ENCODE results near the gene CAMK2A.
"Not testable (repeated sequence)": the region's sequence is repeated elsewhere in the genome, so short reads cannot be mapped to it uniquely, and the experiment has no call there.

Gene CAMK2A

DNA sequence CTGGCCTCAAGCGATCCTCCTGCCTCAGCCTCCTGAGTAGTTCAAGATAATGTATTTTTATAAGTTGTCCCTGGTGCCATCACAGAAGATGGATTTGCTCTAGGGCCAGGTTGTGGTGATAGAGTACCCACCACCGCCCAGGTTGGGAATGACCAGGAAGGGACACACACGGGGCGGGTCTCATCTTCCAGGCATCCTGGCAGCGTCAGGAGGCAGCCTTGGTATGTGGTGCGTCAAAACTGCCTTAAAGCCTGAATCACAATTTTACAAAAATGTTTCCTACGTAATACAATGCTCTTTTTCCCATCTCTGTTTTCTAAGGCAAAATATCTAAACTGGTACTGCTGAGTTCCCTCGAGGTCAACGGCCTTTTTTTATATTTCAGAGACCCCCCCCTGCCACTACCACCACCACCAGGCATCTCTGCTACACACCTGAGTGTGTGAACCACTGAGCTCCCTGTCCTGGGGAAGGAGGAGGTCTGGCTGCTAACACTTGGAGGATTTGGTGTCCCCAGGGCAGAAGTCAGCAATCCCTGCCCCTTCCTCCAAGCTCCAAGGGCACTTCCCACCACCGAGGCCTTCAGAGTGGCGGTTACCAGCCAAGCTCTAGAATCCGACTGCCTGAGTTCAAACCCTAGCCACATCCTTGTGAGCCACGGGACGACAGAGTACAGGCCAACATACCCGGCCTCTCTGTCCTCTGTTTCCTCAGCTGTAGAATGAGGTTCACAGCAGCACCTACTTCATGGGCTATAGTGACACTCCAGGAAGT lies 52.4 kb downstream of the CAMK2A start:
- H3K27ac ChIP-seq, result no peak overlapping the region
- no peaks in the 10 kb centered on the region for H3K79me2 ChIP-seq
- H2AFZ ChIP-seq, result no peak overlapping the region
- H3K4me3 ChIP-seq (ENCODE audit: low read depth, low read length), result no peak overlapping the region
- no peaks in the 10 kb centered on the region for H3K36me3 ChIP-seq (ENCODE audit: control insufficient read depth, insufficient read depth, low read length)
- H3K9ac ChIP-seq, result no peak overlapping the region
- TF ChIP-seq, protein P1, sequence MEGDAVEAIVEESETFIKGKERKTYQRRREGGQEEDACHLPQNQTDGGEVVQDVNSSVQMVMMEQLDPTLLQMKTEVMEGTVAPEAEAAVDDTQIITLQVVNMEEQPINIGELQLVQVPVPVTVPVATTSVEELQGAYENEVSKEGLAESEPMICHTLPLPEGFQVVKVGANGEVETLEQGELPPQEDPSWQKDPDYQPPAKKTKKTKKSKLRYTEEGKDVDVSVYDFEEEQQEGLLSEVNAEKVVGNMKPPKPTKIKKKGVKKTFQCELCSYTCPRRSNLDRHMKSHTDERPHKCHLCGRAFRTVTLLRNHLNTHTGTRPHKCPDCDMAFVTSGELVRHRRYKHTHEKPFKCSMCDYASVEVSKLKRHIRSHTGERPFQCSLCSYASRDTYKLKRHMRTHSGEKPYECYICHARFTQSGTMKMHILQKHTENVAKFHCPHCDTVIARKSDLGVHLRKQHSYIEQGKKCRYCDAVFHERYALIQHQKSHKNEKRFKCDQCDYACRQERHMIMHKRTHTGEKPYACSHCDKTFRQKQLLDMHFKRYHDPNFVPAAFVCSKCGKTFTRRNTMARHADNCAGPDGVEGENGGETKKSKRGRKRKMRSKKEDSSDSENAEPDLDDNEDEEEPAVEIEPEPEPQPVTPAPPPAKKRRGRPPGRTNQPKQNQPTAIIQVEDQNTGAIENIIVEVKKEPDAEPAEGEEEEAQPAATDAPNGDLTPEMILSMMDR (IDR thresholded peaks at IDR 0.05), result no peak
- no peaks in the 10 kb centered on the region for H3K27me3 ChIP-seq (ENCODE audit: control insufficient read depth, insufficient read depth, low read length)
- no peaks in the 10 kb centered on the region for H3K9me3 ChIP-seq (ENCODE audit: control insufficient read depth, low read length)
- no peak overlapping the region for H3K4me2 ChIP-seq (ENCODE audit: low read length)
- H3K4me1 ChIP-seq, result no peaks in the 10 kb centered on the region

DNA sequence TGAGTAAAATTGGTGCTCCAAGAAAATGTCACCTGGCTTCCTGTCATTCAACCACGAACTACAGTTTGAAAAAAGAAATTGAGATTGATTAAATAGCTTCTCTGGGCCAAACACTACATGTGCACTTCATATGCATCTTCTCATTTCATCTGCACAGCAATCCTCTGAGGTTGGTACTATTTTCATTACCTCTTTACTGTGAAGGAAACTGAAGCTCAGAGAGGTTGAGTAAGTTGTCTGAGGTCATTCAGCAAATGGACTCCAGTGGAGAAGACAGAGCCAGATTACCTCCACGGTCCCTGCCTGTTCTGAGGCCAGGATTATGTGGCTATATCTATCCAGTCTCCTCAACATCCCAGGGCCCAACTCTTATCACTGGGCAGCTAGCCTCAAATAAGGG lies 53.3 kb downstream of the CAMK2A start:
- H3K4me2 ChIP-seq (ENCODE audit: low read length), result no peak overlapping the region
- H3K27ac ChIP-seq, result no peak overlapping the region
- H2AFZ ChIP-seq, result no peak overlapping the region
- no peak overlapping the region for H3K9ac ChIP-seq
- no peaks in the 10 kb centered on the region for H3K4me1 ChIP-seq
- no peak overlapping the region for H3K4me3 ChIP-seq (ENCODE audit: low read depth, low read length)
- H3K9me3 ChIP-seq (ENCODE audit: control insufficient read depth, low read length), result no peaks in the 10 kb centered on the region
- TF ChIP-seq, protein P1 (IDR thresholded peaks at IDR 0.05), result no peak
- no peaks in the 10 kb centered on the region for H3K36me3 ChIP-seq (ENCODE audit: control insufficient read depth, insufficient read depth, low read length)
- no peaks in the 10 kb centered on the region for H3K27me3 ChIP-seq (ENCODE audit: control insufficient read depth, insufficient read depth, low read length)
- no peaks in the 10 kb centered on the region for H3K79me2 ChIP-seq

DNA sequence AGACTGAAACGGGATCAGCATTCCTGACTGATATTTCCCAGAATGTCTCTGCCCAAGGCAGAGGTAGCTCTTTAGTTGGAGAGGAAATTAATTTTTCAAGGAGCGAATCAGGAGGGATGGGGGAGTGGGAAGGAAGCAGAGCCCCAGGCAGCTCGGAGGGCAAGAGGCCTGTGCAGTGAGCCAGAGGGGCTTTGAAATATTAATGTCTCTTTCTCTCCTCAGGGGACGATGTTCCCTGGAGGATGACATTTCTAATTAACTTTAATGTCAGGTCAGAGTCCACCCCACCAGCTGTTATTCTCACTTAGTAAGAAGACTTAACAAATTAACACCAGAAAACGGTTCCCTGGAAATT lies 54.1 kb downstream of the CAMK2A start:
- Histone ChIP-seq H3K36me3 (ENCODE audit: control insufficient read depth, insufficient read depth, low read length) (no peaks in the 10 kb centered on the region), H3K27ac (no peak overlapping the region)

DNA sequence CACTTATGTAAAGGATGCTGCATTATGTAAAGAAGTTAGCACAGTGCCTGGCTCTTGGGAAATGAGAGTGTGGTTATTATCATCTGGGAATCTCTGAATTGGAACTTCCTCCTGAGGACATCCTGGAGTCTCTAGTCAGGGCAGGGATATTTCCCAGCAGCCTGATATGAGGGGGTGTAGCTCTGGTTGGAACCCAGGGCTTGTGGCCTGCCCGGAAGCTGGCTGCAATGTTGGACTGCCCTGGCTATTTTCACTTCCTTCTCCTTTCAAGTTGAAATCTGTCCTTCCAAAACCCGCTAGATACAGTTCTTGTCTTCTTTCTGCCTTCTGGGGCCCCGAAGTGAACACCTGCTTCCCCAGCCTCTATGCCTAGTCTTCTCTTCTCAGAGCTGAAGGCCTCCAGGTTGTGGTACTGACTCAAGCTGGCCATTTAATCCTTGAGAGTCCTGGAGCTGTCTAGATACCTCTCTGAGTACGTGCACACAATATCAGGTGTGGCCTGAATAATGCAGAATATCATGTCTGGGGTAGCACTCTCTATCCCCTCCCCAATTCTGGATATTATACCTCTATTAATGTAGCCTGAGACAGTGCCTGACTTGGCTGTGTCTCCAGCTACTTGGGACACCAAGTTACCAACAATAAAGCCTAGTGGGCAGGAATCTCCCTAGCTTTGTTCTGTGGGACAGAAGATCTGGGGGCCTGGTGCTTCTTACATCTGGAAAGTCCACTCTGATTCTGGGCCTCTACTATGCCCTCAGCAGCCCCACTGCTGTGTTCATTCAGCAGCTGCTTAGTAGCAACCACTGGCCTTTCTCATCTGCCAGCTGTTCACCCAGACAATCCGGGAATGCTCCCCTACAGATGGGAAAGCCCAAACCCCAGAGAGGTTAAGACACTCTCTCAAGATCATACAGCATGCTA lies 54.7 kb downstream of the CAMK2A start:
- Histone ChIP-seq H2AFZ (no peak overlapping the region), H3K4me2 (ENCODE audit: low read length) (no peak overlapping the region), H3K4me1 (no peaks in the 10 kb centered on the region), H3K79me2 (no peaks in the 10 kb centered on the region), H3K27me3 (ENCODE audit: control insufficient read depth, insufficient read depth, low read length) (no peaks in the 10 kb centered on the region), H3K9me3 (ENCODE audit: control insufficient read depth, low read length) (no peaks in the 10 kb centered on the region), H3K36me3 (ENCODE audit: control insufficient read depth, insufficient read depth, low read length) (no peaks in the 10 kb centered on the region), H3K4me3 (ENCODE audit: low read depth, low read length) (no peak overlapping the region), H3K27ac (no peak overlapping the region), H3K9ac (no peak overlapping the region)
- TF ChIP-seq, protein P1 (IDR thresholded peaks at IDR 0.05), result no peak

More for the DNA sequence above, 54.1 kb downstream of the CAMK2A start:
- Histone ChIP-seq H3K27me3 (ENCODE audit: control insufficient read depth, insufficient read depth, low read length) (no peaks in the 10 kb centered on the region), H3K4me2 (ENCODE audit: low read length) (no peak overlapping the region), H3K4me1 (no peaks in the 10 kb centered on the region), H3K9ac (no peak overlapping the region), H3K4me3 (ENCODE audit: low read depth, low read length) (no peak overlapping the region), H3K79me2 (no peaks in the 10 kb centered on the region), H2AFZ (no peak overlapping the region), H3K9me3 (ENCODE audit: control insufficient read depth, low read length) (no peaks in the 10 kb centered on the region)
- TF ChIP-seq, protein P1 (IDR thresholded peaks at IDR 0.05), result no peak

DNA sequence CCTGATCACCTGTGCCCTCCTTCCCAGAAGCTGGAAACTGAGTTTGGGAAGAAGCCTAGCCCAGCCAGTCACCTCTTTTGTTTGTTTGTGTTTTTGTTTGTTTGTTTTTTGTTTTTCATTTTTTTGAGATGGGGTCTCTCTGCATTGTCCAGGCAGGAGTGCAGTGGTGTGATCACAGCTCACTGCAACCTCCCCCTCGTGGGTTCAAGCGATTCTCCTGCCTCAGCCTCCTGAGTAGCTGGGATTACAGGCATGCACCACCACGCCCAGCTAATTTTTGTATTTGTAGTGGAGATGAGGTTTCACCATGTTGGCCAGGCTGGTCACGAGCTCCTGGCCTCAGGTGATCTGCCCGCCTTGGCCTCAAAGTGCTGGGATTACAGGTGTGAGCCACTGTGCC lies 55.9 kb downstream of the CAMK2A start:
- H3K27ac ChIP-seq; H2AFZ ChIP-seq; H3K36me3 ChIP-seq (ENCODE audit: control insufficient read depth, insufficient read depth, low read length); H3K27me3 ChIP-seq (ENCODE audit: control insufficient read depth, insufficient read depth, low read length); H3K4me2 ChIP-seq (ENCODE audit: low read length); H3K4me1 ChIP-seq; H3K79me2 ChIP-seq; H3K9ac ChIP-seq; H3K9me3 ChIP-seq (ENCODE audit: control insufficient read depth, low read length); H3K4me3 ChIP-seq (ENCODE audit: low read depth, low read length): not testable (repeated sequence)

All from parathyroid adenoma (tissue), 2 donors.